ENCODE results near the gene TARS3. TPM values are rescaled to one million over a fixed set of nuclear protein-coding genes. Genes with fewer than 3 reads are reported as not detected.
A peak's percentile ranks its signal among the peaks of the same experiment; 100 is the strongest.

The TARS3 gene
- total RNA-seq, 6 experiments from 2014 or later, result 4.5 to 9.4 (median 5.3) TPM

GRCh38 chr15:101621961-101622360 lies 102.3 kb downstream of the TARS3 start:
- DNase-seq (no peak), ATAC-seq (no peak)
- Histone ChIP-seq H3K36me3 (no peaks in the 10 kb centered on the region), H3K9me3 (no peaks in the 10 kb centered on the region), H3K27ac (no peak overlapping the region), H3K4me3 (no peak overlapping the region), H3K27me3 (no peaks in the 10 kb centered on the region), H3K4me1 (peaks cover 0 to 2% (median under 1%) of the 10 kb centered on the region in 4 donors)
- 64% methylated on average over 2 of the region's 3 CpGs for WGBS (ENCODE audit: insufficient coverage, low coverage, low lambda C conversion rate, missing lambda C conversion rate)
- intact Hi-C loops (cut with DNase I), result no loop called here
- TF ChIP-seq CTCF (IDR thresholded peaks at IDR 0.05), result no peak
- TF ChIP-seq POLR2A (IDR thresholded peaks at IDR 0.05), result no peak

- TF ChIP-seq POLR2A (IDR thresholded peaks at IDR 0.05), result no peak
- Histone ChIP-seq H3K27me3 (no peaks in the 10 kb centered on the region), H3K4me3 (no peak overlapping the region), H3K4me1 (peaks cover 0 to 12% (median 5%) of the 10 kb centered on the region in 4 donors), H3K27ac (no peak overlapping the region), H3K9me3 (no peaks in the 10 kb centered on the region), H3K36me3 (no peaks in the 10 kb centered on the region)
- intact Hi-C loops (cut with DNase I), result no loop called here
- no peak for DNase-seq
- ATAC-seq, result no peak
- 70% methylated on average over 3 of the region's 10 CpGs for WGBS (ENCODE audit: insufficient coverage, low coverage, low lambda C conversion rate, missing lambda C conversion rate)
Measured at GRCh38 chr15:101620671-101621070, 103.6 kb downstream of the TARS3 start.

GRCh38 chr15:101619615-101619865 lies 104.7 kb downstream of the TARS3 start:
- DNase-seq, result no peak
- H3K27ac ChIP-seq, result no peak overlapping the region
- intact Hi-C loops (cut with DNase I), result loop anchor here in 1 of 2 donors (10.0 kb wide), 1 partner anchor 175 kb away; no protein-coding TSS in a partner anchor
- no peak for ATAC-seq
- H3K9me3 ChIP-seq, result no peaks in the 10 kb centered on the region
- no peak for TF ChIP-seq POLR2A (IDR thresholded peaks at IDR 0.05)
- no peak for TF ChIP-seq CTCF (IDR thresholded peaks at IDR 0.05)
- H3K36me3 ChIP-seq, result no peaks in the 10 kb centered on the region
- H3K27me3 ChIP-seq, result no peaks in the 10 kb centered on the region
- WGBS (ENCODE audit: insufficient coverage, low coverage, low lambda C conversion rate, missing lambda C conversion rate), result 100% methylated on average over 1 of the region's 6 CpGs
- peaks cover 0 to 22% (median 9%) of the 10 kb centered on the region in 4 donors for H3K4me1 ChIP-seq
- no peak overlapping the region for H3K4me3 ChIP-seq

GRCh38 chr15:101618851-101619614 lies 105.2 kb downstream of the TARS3 start:
- intact Hi-C loops (cut with DNase I), result loop anchor here in 1 of 2 donors (10.0 kb wide), 1 partner anchor 174 kb away; no protein-coding TSS in a partner anchor
- H3K36me3 ChIP-seq, result no peaks in the 10 kb centered on the region
- no peaks in the 10 kb centered on the region for H3K9me3 ChIP-seq
- H3K27ac ChIP-seq, result peak overlapping the region in 1 of 3 donors; percentile 2
- DNase-seq (no peak), ATAC-seq (no peak)
- TF ChIP-seq POLR2A (IDR thresholded peaks at IDR 0.05), result no peak
- TF ChIP-seq CTCF (IDR thresholded peaks at IDR 0.05), result no peak
- no peak overlapping the region for H3K4me3 ChIP-seq
- peaks cover 0 to 25% (median 10%) of the 10 kb centered on the region in 4 donors for H3K4me1 ChIP-seq
- H3K27me3 ChIP-seq, result no peaks in the 10 kb centered on the region
- 55% methylated on average over 7 of the region's 13 CpGs for WGBS (ENCODE audit: insufficient coverage, low coverage, low lambda C conversion rate, missing lambda C conversion rate)

GRCh38 chr15:101618076-101618475 lies 106.2 kb downstream of the TARS3 start:
- Histone ChIP-seq H3K4me1 (peaks cover 0 to 32% (median 14%) of the 10 kb centered on the region in 4 donors), H3K27me3 (no peaks in the 10 kb centered on the region), H3K27ac (peak overlapping the region in 1 of 3 donors; percentile 2), H3K36me3 (no peaks in the 10 kb centered on the region), H3K4me3 (no peak overlapping the region), H3K9me3 (no peaks in the 10 kb centered on the region)
- intact Hi-C loops (cut with DNase I), result loop anchor here in 1 of 2 donors (10.0 kb wide), 1 partner anchor 173 kb away; no protein-coding TSS in a partner anchor
- ATAC-seq (no peak), DNase-seq (no peak)
- 97% methylated on average over 9 of the region's 10 CpGs for WGBS (ENCODE audit: insufficient coverage, low coverage, low lambda C conversion rate, missing lambda C conversion rate)
- no peak for TF ChIP-seq POLR2A (IDR thresholded peaks at IDR 0.05)
- no peak for TF ChIP-seq CTCF (IDR thresholded peaks at IDR 0.05)

All from right lobe of liver (tissue), 6 donors.